ENCODE measurements around the gene CNPY2.

GRCh38 chr12:56260921-56261320, 54.9 kb downstream of the CNPY2 start:
- no peak for TF ChIP-seq CTCF (IDR thresholded peaks at IDR 0.05; ENCODE audit: low read depth, low read length)
- TF ChIP-seq EZH2phosphoT487 (IDR thresholded peaks at IDR 0.05; ENCODE audit: low read depth), result no peak
